ENCODE data around the gene GALK2.

The GALK2 gene

DNA sequence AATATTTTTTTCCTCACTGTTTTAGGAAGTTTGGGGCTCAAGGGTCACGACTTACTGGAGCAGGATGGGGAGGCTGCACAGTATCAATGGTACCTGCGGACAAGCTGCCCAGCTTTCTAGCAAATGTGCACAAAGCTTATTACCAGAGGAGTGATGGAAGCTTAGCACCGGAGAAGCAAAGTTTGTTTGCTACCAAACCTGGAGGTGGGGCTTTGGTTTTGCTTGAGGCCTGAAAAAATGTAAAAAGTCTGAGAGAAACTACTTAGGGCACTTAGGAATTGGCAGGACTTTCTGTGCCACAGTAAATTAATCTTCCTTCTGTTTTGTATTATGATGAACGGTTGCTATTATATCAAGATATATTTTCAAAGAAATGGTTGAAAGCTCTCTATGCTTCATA lies 157.9 kb downstream of the GALK2 start:
- H3K9me2 ChIP-seq (replicated peaks; ENCODE audit: low read depth, low read length) = no peaks in the 10 kb centered on the region
- H3K36me3 ChIP-seq (ENCODE audit: insufficient read depth, low read length) = no peaks in the 10 kb centered on the region
- no peaks in the 10 kb centered on the region for H3K27me3 ChIP-seq (ENCODE audit: insufficient read depth, low read length, poor library complexity, severe bottlenecking)
- TF ChIP-seq, protein P1, sequence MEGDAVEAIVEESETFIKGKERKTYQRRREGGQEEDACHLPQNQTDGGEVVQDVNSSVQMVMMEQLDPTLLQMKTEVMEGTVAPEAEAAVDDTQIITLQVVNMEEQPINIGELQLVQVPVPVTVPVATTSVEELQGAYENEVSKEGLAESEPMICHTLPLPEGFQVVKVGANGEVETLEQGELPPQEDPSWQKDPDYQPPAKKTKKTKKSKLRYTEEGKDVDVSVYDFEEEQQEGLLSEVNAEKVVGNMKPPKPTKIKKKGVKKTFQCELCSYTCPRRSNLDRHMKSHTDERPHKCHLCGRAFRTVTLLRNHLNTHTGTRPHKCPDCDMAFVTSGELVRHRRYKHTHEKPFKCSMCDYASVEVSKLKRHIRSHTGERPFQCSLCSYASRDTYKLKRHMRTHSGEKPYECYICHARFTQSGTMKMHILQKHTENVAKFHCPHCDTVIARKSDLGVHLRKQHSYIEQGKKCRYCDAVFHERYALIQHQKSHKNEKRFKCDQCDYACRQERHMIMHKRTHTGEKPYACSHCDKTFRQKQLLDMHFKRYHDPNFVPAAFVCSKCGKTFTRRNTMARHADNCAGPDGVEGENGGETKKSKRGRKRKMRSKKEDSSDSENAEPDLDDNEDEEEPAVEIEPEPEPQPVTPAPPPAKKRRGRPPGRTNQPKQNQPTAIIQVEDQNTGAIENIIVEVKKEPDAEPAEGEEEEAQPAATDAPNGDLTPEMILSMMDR (conservative IDR thresholded peaks at IDR 0.05; ENCODE audit: low read length) = no peak
- no peaks in the 10 kb centered on the region for H3K9me3 ChIP-seq (ENCODE audit: insufficient read depth, low read depth, low read length)
- H3K4me2 ChIP-seq (ENCODE audit: low read depth, low read length, poor library complexity, severe bottlenecking) = no peak overlapping the region
- H3K9ac ChIP-seq (ENCODE audit: low read depth, low read length, poor library complexity, severe bottlenecking) = no peak overlapping the region
- no peaks in the 10 kb centered on the region for H3K4me1 ChIP-seq (ENCODE audit: insufficient read depth, low read length, poor library complexity, severe bottlenecking)
- no peak overlapping the region for H3K4me3 ChIP-seq (ENCODE audit: low read length, poor library complexity, severe bottlenecking)
- no peak overlapping the region for H2AFZ ChIP-seq (ENCODE audit: low read length)
- H4K20me1 ChIP-seq (ENCODE audit: insufficient read depth, low read length, poor library complexity, severe bottlenecking) = no peaks in the 10 kb centered on the region
- no peaks in the 10 kb centered on the region for H3K79me2 ChIP-seq (ENCODE audit: insufficient read depth, low read length)
- H3F3A ChIP-seq (ENCODE audit: low read depth) = no peaks in the 10 kb centered on the region

- Histone ChIP-seq H3K4me2 (ENCODE audit: low read depth, low read length, poor library complexity, severe bottlenecking) (no peak overlapping the region), H3K27me3 (ENCODE audit: insufficient read depth, low read length, poor library complexity, severe bottlenecking) (no peaks in the 10 kb centered on the region), H3K36me3 (ENCODE audit: insufficient read depth, low read length) (no peaks in the 10 kb centered on the region), H2AFZ (ENCODE audit: low read length) (no peak overlapping the region), H4K20me1 (ENCODE audit: insufficient read depth, low read length, poor library complexity, severe bottlenecking) (no peaks in the 10 kb centered on the region), H3K79me2 (ENCODE audit: insufficient read depth, low read length) (no peaks in the 10 kb centered on the region), H3K4me3 (ENCODE audit: low read length, poor library complexity, severe bottlenecking) (no peak overlapping the region), H3K9me3 (ENCODE audit: insufficient read depth, low read depth, low read length) (no peaks in the 10 kb centered on the region), H3K9ac (ENCODE audit: low read depth, low read length, poor library complexity, severe bottlenecking) (no peak overlapping the region), H3F3A (ENCODE audit: low read depth) (no peaks in the 10 kb centered on the region), H3K4me1 (ENCODE audit: insufficient read depth, low read length, poor library complexity, severe bottlenecking) (no peaks in the 10 kb centered on the region), H3K9me2 (replicated peaks; ENCODE audit: low read depth, low read length) (no peaks in the 10 kb centered on the region)
- TF ChIP-seq, protein P1 (conservative IDR thresholded peaks at IDR 0.05; ENCODE audit: low read length) = no peak
- no peak for TF ChIP-seq EZH2phosphoT487 (IDR thresholded peaks at IDR 0.05; ENCODE audit: borderline replicate concordance)
These were observed 158.9 kb downstream of the GALK2 start for GRCh38 chr15:49328941-49329340.

DNA sequence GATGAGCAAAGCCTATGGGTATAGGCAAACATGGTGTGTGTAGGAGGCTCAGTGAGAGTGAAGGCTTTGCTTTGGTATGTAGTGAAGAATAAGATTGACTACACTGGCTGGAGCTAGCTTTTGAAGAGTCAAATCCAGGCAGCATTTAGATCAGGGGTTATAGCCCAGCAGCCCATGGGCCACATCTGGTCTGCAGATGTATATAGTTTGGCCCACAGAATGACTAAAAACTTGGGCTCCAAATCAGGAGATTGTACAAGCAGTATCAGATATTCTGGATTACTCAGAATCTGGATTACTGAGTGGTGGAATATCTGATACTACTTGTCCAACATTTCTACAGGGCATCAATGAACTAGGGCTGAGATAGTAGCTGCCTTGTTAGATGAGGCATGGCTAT lies 160.1 kb downstream of the GALK2 start:
- Histone ChIP-seq H3K9me2 (replicated peaks; ENCODE audit: low read depth, low read length) (no peaks in the 10 kb centered on the region), H4K20me1 (ENCODE audit: insufficient read depth, low read length, poor library complexity, severe bottlenecking) (no peaks in the 10 kb centered on the region), H3K36me3 (ENCODE audit: insufficient read depth, low read length) (no peaks in the 10 kb centered on the region)

More for the DNA sequence above, 160.1 kb downstream of the GALK2 start:
- no peak overlapping the region for H3K9ac ChIP-seq (ENCODE audit: low read depth, low read length, poor library complexity, severe bottlenecking)
- no peak overlapping the region for H3K4me3 ChIP-seq (ENCODE audit: low read length, poor library complexity, severe bottlenecking)
- no peaks in the 10 kb centered on the region for H3F3A ChIP-seq (ENCODE audit: low read depth)
- H3K27me3 ChIP-seq (ENCODE audit: insufficient read depth, low read length, poor library complexity, severe bottlenecking) = no peaks in the 10 kb centered on the region
- H3K9me3 ChIP-seq (ENCODE audit: insufficient read depth, low read depth, low read length) = no peaks in the 10 kb centered on the region
- no peaks in the 10 kb centered on the region for H3K4me1 ChIP-seq (ENCODE audit: insufficient read depth, low read length, poor library complexity, severe bottlenecking)
- H3K4me2 ChIP-seq (ENCODE audit: low read depth, low read length, poor library complexity, severe bottlenecking) = no peak overlapping the region
- H3K79me2 ChIP-seq (ENCODE audit: insufficient read depth, low read length) = no peaks in the 10 kb centered on the region
- no peak for TF ChIP-seq EZH2phosphoT487 (IDR thresholded peaks at IDR 0.05; ENCODE audit: borderline replicate concordance)
- TF ChIP-seq, protein P1 (conservative IDR thresholded peaks at IDR 0.05; ENCODE audit: low read length) = no peak
- no peak overlapping the region for H2AFZ ChIP-seq (ENCODE audit: low read length)

Data from Loucy (cell line).